Mucosa of stomach (tissue), 1 donor: Measurements from ENCODE around the gene FOS.

ENCODE experiments used
- H3K27me3 ChIP-seq: one replicate; pipeline ENCODE4 v1.7.0; 2013; ENCODE audit warnings: mild to moderate bottlenecking, low read length; ENCODE audit not compliant: control insufficient read depth, insufficient read depth
- H3K36me3 ChIP-seq: one replicate; pipeline ENCODE4 v1.7.0; 2013; ENCODE audit warnings: low read length; ENCODE audit not compliant: control insufficient read depth, insufficient read depth
- H3K4me1 ChIP-seq: one replicate; pipeline ENCODE4 v1.7.0; 2013; ENCODE audit warnings: mild to moderate bottlenecking, low read length; ENCODE audit not compliant: control insufficient read depth, insufficient read depth
- H3K4me3 ChIP-seq: one replicate; pipeline ENCODE4 v1.7.0; 2013; ENCODE audit warnings: low read length
- H3K9ac ChIP-seq: one replicate; pipeline ENCODE4 v1.7.0; 2013; ENCODE audit warnings: mild to moderate bottlenecking, low read length, moderate library complexity
- H3K9me3 ChIP-seq: one replicate; pipeline ENCODE4 v1.7.0; 2013; ENCODE audit warnings: mild to moderate bottlenecking, low read length, moderate library complexity; ENCODE audit not compliant: control insufficient read depth
- donor health status: Pancreatic carcinoma.

The FOS gene

GRCh38 chr14:75240781-75241180 lies 37.8 kb upstream of the FOS start:
- peaks cover 16% of the 10 kb centered on the region for H3K4me1 ChIP-seq
- H3K9me3 ChIP-seq, result no peaks in the 10 kb centered on the region
- no peak overlapping the region for H3K4me3 ChIP-seq
- H3K27me3 ChIP-seq, result no peaks in the 10 kb centered on the region
- no peaks in the 10 kb centered on the region for H3K36me3 ChIP-seq
- H3K9ac ChIP-seq, result no peak overlapping the region

- Histone ChIP-seq H3K36me3 (no peaks in the 10 kb centered on the region), H3K9ac (no peak overlapping the region), H3K4me1 (peaks cover 9% of the 10 kb centered on the region), H3K27me3 (no peaks in the 10 kb centered on the region), H3K4me3 (no peak overlapping the region), H3K9me3 (no peaks in the 10 kb centered on the region)
Observed at GRCh38 chr14:75242546-75243273, 35.9 kb upstream of the FOS start.

GRCh38 chr14:75244121-75244520 lies 34.5 kb upstream of the FOS start:
- Histone ChIP-seq H3K9me3 (no peaks in the 10 kb centered on the region), H3K27me3 (no peaks in the 10 kb centered on the region), H3K4me1 (peaks cover 5% of the 10 kb centered on the region), H3K36me3 (no peaks in the 10 kb centered on the region), H3K4me3 (no peak overlapping the region), H3K9ac (no peak overlapping the region)

- H3K36me3 ChIP-seq, result no peaks in the 10 kb centered on the region
- no peaks in the 10 kb centered on the region for H3K27me3 ChIP-seq
- H3K4me1 ChIP-seq, result peaks cover 25% of the 10 kb centered on the region
- H3K4me3 ChIP-seq, result no peak overlapping the region
- no peak overlapping the region for H3K9ac ChIP-seq
- no peaks in the 10 kb centered on the region for H3K9me3 ChIP-seq
Observed at GRCh38 chr14:75246546-75247285, 31.9 kb upstream of the FOS start.

- Histone ChIP-seq H3K36me3 (no peaks in the 10 kb centered on the region), H3K27me3 (no peaks in the 10 kb centered on the region), H3K4me1 (peaks cover 30% of the 10 kb centered on the region), H3K9me3 (no peaks in the 10 kb centered on the region), H3K9ac (no peak overlapping the region), H3K4me3 (no peak overlapping the region)
Observed at GRCh38 chr14:75247286-75247922, 31.2 kb upstream of the FOS start.

- no peaks in the 10 kb centered on the region for H3K27me3 ChIP-seq
- H3K4me1 ChIP-seq, result peaks cover 35% of the 10 kb centered on the region
Observed at GRCh38 chr14:75247939-75248338, 30.7 kb upstream of the FOS start.

GRCh38 chr14:75249251-75249957 lies 29.2 kb upstream of the FOS start:
- Histone ChIP-seq H3K9ac (no peak overlapping the region), H3K27me3 (no peaks in the 10 kb centered on the region), H3K4me3 (no peak overlapping the region), H3K9me3 (no peaks in the 10 kb centered on the region), H3K36me3 (no peaks in the 10 kb centered on the region), H3K4me1 (peaks cover 50% of the 10 kb centered on the region)

More at GRCh38 chr14:75247939-75248338, 30.7 kb upstream of the FOS start:
- no peaks in the 10 kb centered on the region for H3K36me3 ChIP-seq
- H3K9ac ChIP-seq, result no peak overlapping the region
- no peak overlapping the region for H3K4me3 ChIP-seq
- H3K9me3 ChIP-seq, result no peaks in the 10 kb centered on the region

- H3K4me3 ChIP-seq, result no peak overlapping the region
- no peaks in the 10 kb centered on the region for H3K27me3 ChIP-seq
- no peak overlapping the region for H3K9ac ChIP-seq
- H3K9me3 ChIP-seq, result no peaks in the 10 kb centered on the region
- peaks cover 56% of the 10 kb centered on the region for H3K4me1 ChIP-seq
- no peaks in the 10 kb centered on the region for H3K36me3 ChIP-seq
Observed at GRCh38 chr14:75249958-75250336, 28.7 kb upstream of the FOS start.

GRCh38 chr14:75250800-75251199 lies 27.8 kb upstream of the FOS start:
- no peaks in the 10 kb centered on the region for H3K36me3 ChIP-seq
- peaks cover 63% of the 10 kb centered on the region for H3K4me1 ChIP-seq
- H3K9ac ChIP-seq, result no peak overlapping the region
- H3K4me3 ChIP-seq, result no peak overlapping the region
- no peaks in the 10 kb centered on the region for H3K9me3 ChIP-seq
- H3K27me3 ChIP-seq, result no peaks in the 10 kb centered on the region

- Histone ChIP-seq H3K4me3 (no peak overlapping the region), H3K9ac (peak overlapping the region; percentile 40), H3K4me1 (peaks cover 68% of the 10 kb centered on the region), H3K9me3 (no peaks in the 10 kb centered on the region), H3K36me3 (no peaks in the 10 kb centered on the region), H3K27me3 (no peaks in the 10 kb centered on the region)
Observed at GRCh38 chr14:75252254-75252837, 26.3 kb upstream of the FOS start.

GRCh38 chr14:75254381-75254822 lies 24.2 kb upstream of the FOS start:
- peak overlapping the region; percentile 15 for H3K4me3 ChIP-seq
- peak overlapping the region; percentile 65 for H3K9ac ChIP-seq

More at GRCh38 chr14:75254381-75254822, 24.2 kb upstream of the FOS start:
- H3K4me1 ChIP-seq, result peaks cover 76% of the 10 kb centered on the region
- no peaks in the 10 kb centered on the region for H3K9me3 ChIP-seq
- H3K27me3 ChIP-seq, result no peaks in the 10 kb centered on the region
- H3K36me3 ChIP-seq, result no peaks in the 10 kb centered on the region
